IPS-NIHi7 (cell line): ENCODE results near the gene AK5.

Source experiments
- DNase-seq: peaks from one replicate; pipeline ENCODE4 v3.0.0; 2012; ENCODE audit warnings: mixed read lengths; ENCODE audit errors: extremely low spot score

AK5 gene

DNA sequence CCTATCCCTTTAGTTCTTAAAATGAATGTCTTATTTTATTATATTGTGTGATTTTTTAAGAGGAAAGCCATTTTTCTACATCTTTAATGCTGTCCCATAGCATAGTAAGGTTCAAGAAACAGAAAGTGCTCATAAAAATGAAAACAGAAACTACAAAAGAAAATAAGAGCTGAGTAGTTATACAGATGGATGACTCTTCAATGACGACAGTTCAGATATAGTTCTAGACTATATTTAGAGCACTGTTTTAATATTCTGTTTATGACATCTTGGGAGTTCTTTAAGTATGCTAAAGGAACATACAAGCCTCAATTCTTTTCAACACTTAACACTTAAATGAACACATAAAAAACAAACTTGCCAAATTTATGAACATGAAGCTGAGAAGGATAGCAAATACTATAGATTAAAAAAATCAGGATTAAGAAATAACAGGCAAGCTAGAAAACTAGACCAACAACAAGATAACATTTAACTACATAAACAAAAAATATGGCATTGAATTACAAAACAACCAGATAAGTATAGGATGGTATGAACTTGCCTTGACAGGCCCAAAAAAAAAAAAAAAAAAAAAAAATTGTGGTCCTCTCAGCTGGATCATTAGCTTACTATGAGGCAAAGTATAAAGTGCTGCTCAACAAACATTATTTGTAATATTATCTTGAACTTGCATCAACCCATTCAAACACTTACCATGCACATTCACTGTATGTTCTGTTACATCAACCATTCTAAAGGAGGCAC is 312.7 kb downstream of the AK5 start:
- no peak for DNase-seq

DNA sequence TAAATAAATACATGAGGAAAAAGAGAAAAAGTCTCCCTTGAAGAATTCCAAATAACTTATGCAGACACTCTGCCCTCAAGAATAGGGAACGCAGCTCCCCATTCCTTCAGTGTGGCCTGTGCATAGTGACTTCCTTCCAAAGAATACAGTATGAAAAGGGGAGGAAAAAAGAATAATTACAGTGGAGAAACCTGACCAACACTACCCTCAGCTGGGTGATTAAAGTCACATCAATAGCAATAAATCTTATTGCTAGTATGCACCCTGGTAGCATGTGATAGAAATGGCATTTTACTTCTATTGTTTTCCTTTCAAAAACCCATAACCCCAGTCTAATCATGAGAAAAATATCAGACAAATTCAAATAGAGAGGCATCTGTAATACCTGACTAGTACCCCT is 315.5 kb downstream of the AK5 start:
- DNase-seq: no peak

DNA sequence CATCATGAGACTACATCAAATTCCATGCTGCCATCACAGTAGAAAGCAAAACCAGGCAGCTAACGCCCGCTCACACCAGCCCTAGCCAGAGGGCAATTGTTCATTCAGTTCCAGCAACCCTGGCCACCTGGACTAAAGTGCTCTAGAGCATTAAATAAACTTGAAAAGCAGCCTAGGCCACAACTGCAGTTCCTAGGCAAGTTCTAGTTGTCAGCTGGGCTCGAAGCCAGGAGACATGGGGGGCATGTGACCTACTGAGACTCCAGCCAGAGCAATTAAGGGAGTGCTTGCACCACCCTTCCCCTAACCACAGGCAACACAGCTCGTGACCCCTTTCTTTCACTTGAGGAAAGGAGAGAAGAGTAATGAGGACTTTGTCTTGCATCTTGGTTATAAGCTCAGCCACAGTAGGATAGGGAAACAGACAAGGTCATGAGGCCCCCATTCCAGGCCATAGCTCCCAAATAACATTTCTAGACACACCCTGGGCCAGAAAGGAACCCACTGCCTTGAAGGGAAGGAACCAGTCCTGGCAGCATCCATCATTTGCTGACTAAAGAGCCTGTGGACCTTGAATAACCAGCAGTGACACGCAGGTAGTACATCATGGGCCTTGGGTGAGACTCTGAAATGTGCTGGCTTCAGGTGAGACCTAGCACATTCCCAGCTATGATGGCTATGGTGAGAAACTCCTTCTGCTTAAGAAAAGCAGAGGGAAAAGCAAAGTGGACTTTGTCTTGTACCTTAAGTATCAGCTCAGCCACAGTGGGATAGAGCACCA is 323.6 kb downstream of the AK5 start:
- no peak for DNase-seq

DNA sequence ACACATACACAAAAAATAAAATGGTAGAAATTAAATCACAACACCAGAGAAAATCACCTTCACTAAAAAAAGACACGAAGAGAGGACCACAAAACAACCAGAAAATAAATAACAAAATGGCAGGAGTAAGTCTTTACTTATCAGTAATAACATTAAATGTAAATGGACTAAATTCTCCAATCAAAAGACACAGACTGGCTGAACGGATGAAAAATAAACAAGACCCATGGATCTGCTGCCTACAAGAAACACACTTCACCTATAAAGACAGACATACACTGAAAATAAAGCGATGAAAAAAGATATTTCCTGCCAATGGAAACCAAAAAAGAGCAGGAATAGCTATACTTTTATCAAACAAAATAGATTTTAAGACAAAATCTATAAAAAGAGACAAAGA is 327.1 kb downstream of the AK5 start:
- DNase-seq: no peak
